HG03457 (cell line): Measurements from ENCODE around the gene SRSF9.
"Not testable (repeated sequence)": the region's sequence is repeated elsewhere in the genome, so short reads cannot be mapped to it uniquely, and the experiment has no call there.

Experiments
- ATAC-seq: cut with Tn5 transposase; IDR thresholded peaks from one replicate; pipeline ENCODE4 v1.9.1; 2021; ENCODE audit warnings: moderate number of reproducible peaks; ENCODE audit not compliant: unreplicated experiment

Gene SRSF9, protein sequence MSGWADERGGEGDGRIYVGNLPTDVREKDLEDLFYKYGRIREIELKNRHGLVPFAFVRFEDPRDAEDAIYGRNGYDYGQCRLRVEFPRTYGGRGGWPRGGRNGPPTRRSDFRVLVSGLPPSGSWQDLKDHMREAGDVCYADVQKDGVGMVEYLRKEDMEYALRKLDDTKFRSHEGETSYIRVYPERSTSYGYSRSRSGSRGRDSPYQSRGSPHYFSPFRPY

DNA sequence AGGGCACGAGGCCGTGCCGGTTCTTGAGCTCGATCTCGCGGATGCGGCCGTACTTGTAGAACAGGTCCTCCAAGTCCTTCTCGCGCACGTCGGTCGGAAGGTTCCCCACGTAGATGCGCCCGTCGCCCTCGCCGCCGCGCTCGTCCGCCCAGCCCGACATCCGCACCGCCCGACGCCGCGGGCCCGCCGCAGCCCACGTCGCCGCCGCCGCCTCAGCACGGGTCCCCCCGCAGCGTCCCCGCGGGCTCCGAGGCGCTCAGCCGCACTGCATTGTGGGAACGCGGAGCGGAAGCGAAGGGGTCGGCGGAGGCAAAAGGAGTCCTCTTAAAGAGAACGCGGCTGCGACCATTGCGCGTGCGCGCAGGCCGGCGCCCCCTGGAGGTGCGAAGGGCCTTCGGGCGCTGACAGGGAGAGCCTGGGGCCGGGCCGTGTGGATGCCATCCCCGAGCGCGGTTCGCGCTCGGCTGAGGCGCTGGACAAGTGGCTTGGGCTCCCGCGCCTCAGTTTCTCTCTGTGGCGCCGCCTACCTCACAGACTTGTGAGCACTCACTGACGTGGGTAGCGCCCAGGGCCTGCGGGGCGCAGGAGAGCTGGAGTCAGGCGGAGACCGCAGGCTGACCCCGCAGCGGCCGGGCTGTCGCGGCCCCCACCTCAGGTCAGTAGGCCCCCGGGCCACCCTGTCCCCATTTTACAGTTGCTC lies at the start of gene SRSF9:
SRSF9 (minus strand) TSS at position 299 of the 700 bp plus-strand sequence; CDS start at position 160, 139 bp downstream.
- ATAC-seq: peak; percentile 81

DNA sequence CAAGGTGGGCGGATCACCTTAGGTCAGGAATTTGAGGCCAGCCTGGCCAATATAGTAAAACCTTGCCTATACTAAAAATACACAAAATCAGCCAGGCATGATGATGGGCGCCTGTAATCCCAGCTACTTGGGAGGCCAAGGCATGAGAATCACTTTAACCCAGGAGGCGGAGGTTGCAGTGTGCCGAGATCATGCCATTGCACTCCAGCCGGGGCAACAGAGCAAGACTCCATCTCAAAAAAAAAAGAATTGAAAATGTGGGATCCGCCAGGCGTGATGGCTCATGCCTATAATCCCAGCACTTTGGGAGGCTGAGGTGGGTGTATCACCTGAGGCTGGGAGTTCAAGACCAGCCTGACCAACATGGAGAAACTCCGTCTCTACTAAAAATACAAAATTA lies 49.8 kb upstream of the SRSF9 start:
- ATAC-seq: not testable (repeated sequence)

GRCh38 chr12:120515496-120515895 lies 45.9 kb upstream of the SRSF9 start:
- ATAC-seq: no peak

GRCh38 chr12:120514002-120514401 lies 44.5 kb upstream of the SRSF9 start:
- no peak for ATAC-seq

DNA sequence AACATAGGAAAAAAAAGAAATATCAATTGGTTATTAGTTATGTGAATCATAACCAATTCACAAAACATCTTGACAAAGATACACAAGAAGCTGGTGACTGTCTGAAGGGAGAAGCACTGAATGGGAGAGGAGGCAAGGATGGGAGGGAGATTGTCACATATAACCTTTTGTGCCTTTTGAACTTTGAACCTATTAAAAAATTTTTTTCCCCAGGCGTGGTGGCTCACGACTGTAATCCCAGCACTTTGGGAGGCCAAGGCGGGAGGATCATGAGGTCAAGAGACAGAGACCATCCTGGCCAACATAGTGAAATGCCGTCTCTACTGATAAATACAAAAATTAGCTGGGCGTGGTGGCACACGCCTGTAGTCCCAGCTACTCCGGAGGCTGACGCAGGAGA lies 39.0 kb upstream of the SRSF9 start:
- no peak for ATAC-seq

- ATAC-seq: no peak
Measured at GRCh38 chr12:120504587-120504986, 35.0 kb upstream of the SRSF9 start.

GRCh38 chr12:120500581-120500980 lies 31.0 kb upstream of the SRSF9 start:
- no peak for ATAC-seq

DNA sequence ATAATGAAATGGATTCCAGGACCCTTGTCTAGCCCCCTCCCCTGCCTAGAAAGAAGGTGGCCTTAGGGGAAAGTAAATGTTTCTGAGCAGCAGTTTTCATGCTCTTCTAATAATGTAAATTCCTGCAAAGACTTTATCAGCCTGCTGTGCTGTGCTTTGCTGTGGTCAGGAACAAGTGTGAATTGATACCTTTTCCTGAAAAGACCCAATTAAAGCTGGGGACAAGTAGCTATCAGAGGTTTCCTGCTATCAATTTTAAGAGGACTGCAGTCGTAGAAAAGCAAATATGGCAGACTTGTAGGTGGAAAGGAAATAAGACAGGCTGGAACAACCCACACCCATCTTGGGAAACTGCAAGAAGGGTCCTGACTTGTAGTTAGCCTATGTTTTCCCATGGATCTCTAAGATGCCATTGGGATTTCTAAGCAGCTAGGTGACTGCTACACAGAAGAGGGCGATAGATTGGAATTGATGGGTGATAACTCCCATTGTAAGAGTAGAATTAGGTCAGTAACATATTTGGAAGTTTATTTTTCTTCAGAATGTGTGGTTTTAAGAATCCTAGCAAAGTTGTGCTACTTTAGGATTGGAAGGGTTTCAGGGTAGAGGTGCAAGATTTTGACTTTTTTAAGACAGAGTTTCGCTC lies 29.4 kb upstream of the SRSF9 start:
- ATAC-seq: no peak

DNA sequence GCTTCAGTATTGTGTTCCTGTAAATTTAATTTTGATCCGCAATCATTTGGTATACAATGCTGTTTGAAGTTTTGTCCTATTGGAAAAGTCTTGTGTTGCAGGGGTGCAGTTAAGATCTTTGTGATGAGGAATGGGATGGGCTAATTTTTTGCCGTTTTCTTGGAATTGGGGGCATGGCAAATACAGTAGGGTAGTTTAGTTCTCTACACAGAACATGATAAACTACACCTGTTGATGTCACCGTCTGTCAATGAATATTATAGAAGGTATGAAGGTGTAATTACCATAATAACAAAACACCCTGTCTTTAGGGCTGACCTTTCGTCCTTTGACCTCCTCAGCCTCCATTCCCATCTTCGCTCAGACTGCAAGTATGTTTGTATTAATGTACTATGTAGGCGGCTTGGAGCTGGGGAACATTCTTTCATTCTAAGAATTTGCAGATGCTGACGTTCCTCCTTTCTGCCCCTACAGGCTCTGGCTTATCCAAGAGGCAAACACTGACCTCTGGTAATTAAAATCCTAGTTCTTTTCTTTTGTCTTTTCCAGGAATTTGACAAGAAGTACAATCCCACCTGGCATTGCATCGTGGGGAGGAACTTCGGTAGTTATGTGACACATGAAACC lies 28.1 kb upstream of the SRSF9 start:
- ATAC-seq: no peak

GRCh38 chr12:120496413-120497340 lies 27.1 kb upstream of the SRSF9 start:
- ATAC-seq: no peak

- ATAC-seq: peak; percentile 86
Measured at GRCh38 chr12:120495731-120496412, 26.3 kb upstream of the SRSF9 start, which contains the start of gene DYNLL1. Gene DYNLL1 (plus strand): TSS chr12:120496113. CDS start chr12:120496422, 309 bp downstream.

- ATAC-seq: no peak
Measured at GRCh38 chr12:120495186-120495730, 25.7 kb upstream of the SRSF9 start.

- ATAC-seq: no peak
Measured at GRCh38 chr12:120490833-120491512, 21.4 kb upstream of the SRSF9 start.

- no peak for ATAC-seq
Measured at GRCh38 chr12:120490325-120490724, 20.8 kb upstream of the SRSF9 start.

DNA sequence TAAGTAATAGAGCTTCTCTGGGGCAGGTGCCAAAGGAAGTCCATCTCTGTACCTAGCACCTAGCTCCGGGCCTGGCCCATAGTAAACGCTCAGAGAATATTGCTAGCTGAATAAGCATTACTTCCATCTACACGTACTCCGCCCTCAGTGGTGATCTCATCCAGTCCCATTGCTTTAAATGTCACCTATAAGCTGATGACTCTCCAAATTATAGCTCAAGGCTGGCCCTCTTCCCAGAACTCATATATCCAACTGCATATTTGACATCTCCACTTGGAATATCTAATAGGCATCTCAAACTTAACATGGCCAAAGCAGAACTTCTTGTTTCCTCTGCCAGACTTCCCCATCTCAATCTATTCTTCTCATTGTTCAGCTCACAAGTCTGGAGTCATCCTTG lies 19.5 kb upstream of the SRSF9 start:
- ATAC-seq: no peak

GRCh38 chr12:120488057-120488640 lies 18.6 kb upstream of the SRSF9 start:
- ATAC-seq: no peak

- ATAC-seq: not testable (repeated sequence)
Measured at GRCh38 chr12:120487552-120487951, 18.0 kb upstream of the SRSF9 start.
